ENCODE data around the gene CLSTN1.

DNA sequence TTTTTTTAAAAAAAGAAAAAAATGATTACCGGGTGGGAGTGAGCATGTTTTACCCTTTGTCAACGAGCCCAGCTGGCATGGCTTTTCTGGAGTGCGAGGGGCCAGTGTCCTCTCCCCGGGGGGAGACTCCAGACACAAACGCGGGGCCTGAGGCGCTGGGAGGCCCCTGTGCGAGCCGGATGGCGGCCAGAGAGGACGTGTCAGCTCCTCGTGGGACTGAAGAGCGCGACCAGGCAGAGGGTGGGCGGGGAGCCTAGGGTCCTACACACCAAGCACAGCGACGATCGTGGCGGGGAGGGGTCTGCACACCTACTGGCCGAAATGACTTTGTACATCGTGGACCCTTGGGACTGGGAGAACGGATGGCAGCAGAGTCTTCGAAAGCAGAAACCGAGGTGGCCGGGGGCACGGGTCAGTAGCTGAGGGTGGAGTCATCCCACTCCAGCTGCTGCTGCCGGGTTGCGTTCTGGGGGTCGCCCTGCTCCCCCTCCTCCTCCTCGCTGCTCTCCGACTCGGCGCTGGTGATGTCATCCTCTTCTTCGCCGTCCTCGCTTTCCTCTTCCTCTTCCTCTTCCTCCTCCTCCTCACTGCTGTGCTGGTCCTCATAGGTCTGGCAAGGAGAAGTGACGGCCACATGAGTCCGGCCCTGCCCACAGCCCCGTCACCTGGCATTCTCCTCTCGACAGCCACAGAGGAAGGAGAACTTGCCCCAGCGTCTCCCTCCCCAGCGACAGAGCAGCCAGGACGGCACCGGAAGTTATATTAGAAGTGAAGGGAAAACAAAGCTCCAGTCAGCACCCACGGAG, 93.5 kb downstream of the CLSTN1 start:
- TF ChIP-seq NFIC (IDR thresholded peaks at IDR 0.05; ENCODE audit: borderline replicate concordance) (no peak), SMC3 (IDR thresholded peaks at IDR 0.05; ENCODE audit: low read depth, low read length) (no peak), GABPA (IDR thresholded peaks at IDR 0.05; ENCODE audit: low read depth) (no peak), RAD21 (IDR thresholded peaks at IDR 0.05; ENCODE audit: low read length) (no peak), TAF1 (IDR thresholded peaks at IDR 0.05; ENCODE audit: borderline replicate concordance, low read depth, low read length) (no peak)
- TF ChIP-seq, protein P1, sequence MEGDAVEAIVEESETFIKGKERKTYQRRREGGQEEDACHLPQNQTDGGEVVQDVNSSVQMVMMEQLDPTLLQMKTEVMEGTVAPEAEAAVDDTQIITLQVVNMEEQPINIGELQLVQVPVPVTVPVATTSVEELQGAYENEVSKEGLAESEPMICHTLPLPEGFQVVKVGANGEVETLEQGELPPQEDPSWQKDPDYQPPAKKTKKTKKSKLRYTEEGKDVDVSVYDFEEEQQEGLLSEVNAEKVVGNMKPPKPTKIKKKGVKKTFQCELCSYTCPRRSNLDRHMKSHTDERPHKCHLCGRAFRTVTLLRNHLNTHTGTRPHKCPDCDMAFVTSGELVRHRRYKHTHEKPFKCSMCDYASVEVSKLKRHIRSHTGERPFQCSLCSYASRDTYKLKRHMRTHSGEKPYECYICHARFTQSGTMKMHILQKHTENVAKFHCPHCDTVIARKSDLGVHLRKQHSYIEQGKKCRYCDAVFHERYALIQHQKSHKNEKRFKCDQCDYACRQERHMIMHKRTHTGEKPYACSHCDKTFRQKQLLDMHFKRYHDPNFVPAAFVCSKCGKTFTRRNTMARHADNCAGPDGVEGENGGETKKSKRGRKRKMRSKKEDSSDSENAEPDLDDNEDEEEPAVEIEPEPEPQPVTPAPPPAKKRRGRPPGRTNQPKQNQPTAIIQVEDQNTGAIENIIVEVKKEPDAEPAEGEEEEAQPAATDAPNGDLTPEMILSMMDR (IDR thresholded peaks at IDR 0.05): no peak
- TF ChIP-seq, protein P2, sequence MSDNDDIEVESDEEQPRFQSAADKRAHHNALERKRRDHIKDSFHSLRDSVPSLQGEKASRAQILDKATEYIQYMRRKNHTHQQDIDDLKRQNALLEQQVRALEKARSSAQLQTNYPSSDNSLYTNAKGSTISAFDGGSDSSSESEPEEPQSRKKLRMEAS (IDR thresholded peaks at IDR 0.05; ENCODE audit: low read depth): no peak

All from SK-N-SH (cell line).